ENCODE results near the gene DCHS1.

DCHS1 gene

GRCh38 chr11:6596239-6596877 is 59.3 kb downstream of the DCHS1 start:
- in situ Hi-C loops (cut with HindIII; ENCODE audit: low sequenced_read_pairs), result no loop called here

GRCh38 chr11:6594142-6594768 is 61.4 kb downstream of the DCHS1 start:
- in situ Hi-C loops (cut with HindIII; ENCODE audit: low sequenced_read_pairs), result no loop called here

DNA sequence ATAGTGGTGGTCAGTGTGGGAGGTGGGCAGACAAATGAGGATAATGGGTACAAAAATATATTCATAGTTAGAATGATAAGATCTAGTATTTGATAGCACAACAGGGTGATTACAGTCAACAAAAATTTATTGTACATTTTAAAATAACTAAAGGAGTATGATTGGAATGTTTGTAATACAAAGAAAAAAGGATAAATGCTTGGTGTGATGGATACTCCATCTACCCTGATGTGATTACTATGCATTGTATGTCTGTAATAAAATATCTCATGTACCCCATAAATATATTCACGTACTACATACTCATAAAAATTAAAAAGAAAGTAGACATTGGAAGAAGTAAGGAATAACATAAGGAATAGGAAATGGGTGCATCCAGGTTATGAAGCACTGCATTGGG is 67.6 kb downstream of the DCHS1 start:
- in situ Hi-C loops (cut with HindIII; ENCODE audit: low sequenced_read_pairs), result no loop called here

DNA sequence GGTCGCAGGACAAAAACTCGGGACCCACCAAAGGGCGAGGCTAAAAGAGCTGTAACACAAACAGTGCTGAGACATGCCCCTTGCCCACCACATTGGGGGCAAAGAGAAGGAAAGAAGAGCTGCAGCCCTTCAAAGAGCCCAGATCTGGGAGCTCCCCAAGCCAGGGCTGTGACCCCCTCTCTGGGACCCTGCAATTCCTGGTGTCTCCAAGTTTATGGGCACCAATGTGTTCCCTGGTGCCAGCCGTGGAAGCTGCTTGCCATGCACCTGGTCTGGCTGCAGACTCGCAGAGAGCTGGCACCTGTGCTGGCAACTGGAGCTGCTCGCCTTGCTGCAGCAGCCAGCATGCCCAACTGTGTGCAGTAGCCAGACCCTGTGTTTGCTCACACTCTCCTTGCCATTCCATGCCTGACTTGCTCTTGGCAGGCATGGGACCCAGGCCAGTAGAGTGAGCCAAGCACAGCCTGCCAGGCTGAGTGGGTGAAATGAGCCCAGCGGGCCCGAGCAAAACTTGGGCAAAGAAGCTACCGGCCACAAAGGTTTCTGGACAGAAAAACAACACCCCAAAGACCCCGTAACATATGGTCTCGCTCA is 68.2 kb downstream of the DCHS1 start:
- in situ Hi-C loops (cut with HindIII; ENCODE audit: low sequenced_read_pairs), result no loop called here

DNA sequence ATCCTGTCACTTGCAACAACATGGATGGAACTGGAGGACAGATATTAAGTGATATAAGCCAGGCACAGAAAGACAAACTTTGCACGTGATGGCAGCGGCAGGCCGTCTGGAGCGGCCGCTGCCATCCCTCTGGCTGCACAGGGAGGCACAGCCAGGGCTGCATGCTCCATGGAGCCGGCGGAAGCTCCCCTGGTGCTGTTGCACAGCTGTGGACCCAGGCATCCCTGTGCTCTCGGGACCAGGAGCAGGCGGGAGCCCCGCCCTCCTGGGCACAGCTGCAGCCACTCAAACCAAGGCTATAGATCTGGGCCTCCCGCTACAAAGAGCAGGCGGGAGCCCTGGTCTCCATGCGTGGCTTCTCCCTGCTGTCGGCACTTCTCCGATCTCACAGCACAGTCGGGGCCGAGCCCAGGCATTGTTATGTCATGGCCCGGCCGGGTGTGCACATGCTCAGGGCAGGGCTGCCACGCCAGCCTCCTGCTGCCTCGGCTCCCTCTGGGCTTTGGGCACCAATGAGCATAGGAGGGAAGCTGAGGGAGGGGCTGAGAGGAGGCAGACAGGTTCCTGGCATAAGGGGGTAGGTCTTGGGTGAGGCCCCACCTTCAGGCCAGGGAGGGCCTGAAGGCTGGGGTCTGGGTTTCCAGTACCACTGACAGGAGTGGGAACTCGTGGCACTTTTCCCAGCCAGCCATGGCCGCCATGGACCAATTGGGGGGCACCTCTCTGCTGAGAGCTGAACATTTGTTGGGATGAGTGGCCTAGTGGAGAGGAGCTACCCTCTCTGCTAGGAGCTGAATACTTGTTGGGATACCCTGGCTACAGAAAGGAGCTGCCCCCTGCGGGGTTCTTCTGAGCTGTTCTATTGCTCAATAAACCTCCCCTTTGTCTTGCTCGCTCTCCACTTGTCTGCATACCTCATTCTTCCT is 68.9 kb downstream of the DCHS1 start:
- in situ Hi-C loops (cut with HindIII; ENCODE audit: low sequenced_read_pairs), result no loop called here

GRCh38 chr11:6584528-6584927 is 71.1 kb downstream of the DCHS1 start:
- in situ Hi-C loops (cut with HindIII; ENCODE audit: low sequenced_read_pairs), result no loop called here

GRCh38 chr11:6583584-6583983 is 72.0 kb downstream of the DCHS1 start:
- in situ Hi-C loops (cut with HindIII; ENCODE audit: low sequenced_read_pairs), result no loop called here

GRCh38 chr11:6579681-6580080 is 75.9 kb downstream of the DCHS1 start:
- in situ Hi-C loops (cut with HindIII; ENCODE audit: low sequenced_read_pairs), result no loop called here

DNA sequence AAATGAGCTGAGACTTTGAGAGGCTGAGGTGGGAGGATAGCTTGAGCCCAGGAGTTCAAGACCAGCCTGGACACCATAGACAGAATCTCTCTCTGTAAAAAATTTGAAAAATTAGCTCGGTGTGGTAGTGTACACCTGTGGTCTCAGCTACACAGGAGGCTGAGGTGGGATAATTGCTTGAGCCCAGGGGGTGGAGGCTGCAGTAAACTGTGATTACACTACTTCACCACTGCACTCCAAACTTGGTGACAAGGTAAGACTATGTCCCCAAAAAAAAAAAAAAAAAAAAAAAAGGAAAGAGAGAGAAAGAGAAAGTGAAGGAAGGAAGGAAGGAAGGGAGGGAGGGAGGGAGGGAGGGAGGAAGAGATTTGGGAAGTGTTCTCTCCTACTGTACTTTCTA is 77.5 kb downstream of the DCHS1 start:
- in situ Hi-C loops (cut with HindIII; ENCODE audit: low sequenced_read_pairs), result no loop called here

GRCh38 chr11:6576471-6577373 is 78.9 kb downstream of the DCHS1 start:
- in situ Hi-C loops (cut with HindIII; ENCODE audit: low sequenced_read_pairs), result no loop called here

DNA sequence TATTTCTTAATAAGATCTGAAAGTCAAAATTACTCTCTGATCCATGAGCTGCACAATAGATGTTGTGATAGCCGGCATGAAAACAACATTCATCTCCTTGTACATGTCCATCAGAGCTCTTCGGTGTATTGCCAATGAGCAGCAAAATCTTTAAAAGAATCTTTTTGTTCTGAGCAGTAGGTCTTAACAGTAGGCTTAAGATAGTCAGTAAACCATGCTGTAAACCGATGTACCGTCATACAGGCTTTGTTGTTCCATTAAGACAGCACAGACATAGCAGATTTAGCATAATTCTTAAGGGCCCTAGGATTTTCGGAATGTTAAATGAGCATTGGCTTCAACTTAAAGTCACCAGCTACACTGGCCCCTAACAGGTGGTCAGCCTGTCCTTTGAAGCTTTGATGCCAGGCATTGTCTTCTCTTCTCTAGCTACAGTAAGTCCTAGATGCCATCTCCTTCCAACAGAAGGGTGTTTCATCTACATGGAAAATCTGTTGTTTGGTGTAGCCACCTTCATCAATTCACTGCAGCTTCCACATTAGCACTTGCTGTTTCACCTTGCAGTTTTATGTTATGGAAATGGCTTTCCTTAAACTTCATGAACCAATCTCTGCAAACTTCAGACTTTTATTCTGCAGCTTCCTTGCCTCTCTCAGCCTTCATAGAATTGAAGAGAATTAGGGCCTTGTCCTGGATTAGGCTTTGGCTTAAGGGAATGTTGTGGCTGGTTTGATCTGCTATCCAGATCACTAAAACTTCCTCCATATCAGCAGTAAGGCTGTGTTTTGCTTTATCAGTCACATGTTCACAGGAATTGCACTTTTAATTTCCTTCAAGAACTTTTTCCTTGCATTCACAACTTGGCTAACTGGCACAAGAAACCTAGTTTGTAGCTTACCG is 80.5 kb downstream of the DCHS1 start:
- in situ Hi-C loops (cut with HindIII; ENCODE audit: low sequenced_read_pairs), result no loop called here

DNA sequence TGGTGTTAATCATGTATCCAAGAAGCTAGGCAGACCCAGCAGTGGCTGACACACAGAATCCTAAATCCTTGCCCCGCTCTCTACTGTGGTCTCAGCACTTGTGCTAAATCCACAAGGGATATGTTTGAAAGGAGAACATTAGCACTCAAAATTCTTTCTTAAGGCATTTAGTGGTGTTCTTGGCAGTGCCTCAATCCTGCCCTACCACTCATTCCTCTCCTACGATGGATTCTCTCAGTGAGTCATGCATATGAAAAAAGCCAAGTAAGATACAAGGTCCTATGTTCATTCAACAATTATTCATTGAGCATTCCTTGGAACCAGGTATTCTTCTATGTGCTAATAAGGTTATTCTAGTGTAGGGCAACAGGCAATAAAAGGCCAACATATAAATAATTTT is 83.4 kb downstream of the DCHS1 start:
- in situ Hi-C loops (cut with HindIII; ENCODE audit: low sequenced_read_pairs), result no loop called here

- in situ Hi-C loops (cut with HindIII; ENCODE audit: low sequenced_read_pairs), result no loop called here
Measured at GRCh38 chr11:6571434-6572008, 84.1 kb downstream of the DCHS1 start.

Data from endothelial cell of hepatic sinusoid (primary cell).